Tibial nerve (tissue), 4 donors: ENCODE data around the gene AP2M1. TPM values are rescaled to one million over a fixed set of nuclear protein-coding genes. Genes with fewer than 3 reads are reported as not detected.

Source experiments
- DNase-seq, 2 donors: peaks; one replicate each; pipeline ENCODE4 v3.0.0-alpha.2; 2019; ENCODE audit warnings: low spot score in 2 of 2
- H3K27ac ChIP-seq, 4 donors: fragments of 200-600 bp; sonication (generic) in 3 of 4; one replicate each; pipeline ENCODE4 v1.5.1; 2017 to 2019; ENCODE audit warnings: mild to moderate bottlenecking in 1 of 4
- H3K27me3 ChIP-seq, 2 donors: fragments of 200-600 bp; sonication (generic) in 1 of 2; one replicate each; pipeline versions ENCODE4 v1.5.1 to v1.6.0; 2017 to 2019
- H3K36me3 ChIP-seq, 3 donors: fragments of 200-600 bp; sonication (generic); one replicate each; pipeline ENCODE4 v1.5.1; 2018 to 2019
- H3K4me1 ChIP-seq, 4 donors: fragments of 200-600 bp; sonication (generic) in 3 of 4; one replicate each; pipeline ENCODE4 v1.5.1; 2017 to 2019
- H3K4me3 ChIP-seq, 4 donors: fragments of 200-600 bp; sonication (generic) in 3 of 4; one replicate each; pipeline ENCODE4 v1.5.1; 2017 to 2019; ENCODE audit warnings: mild to moderate bottlenecking in 1 of 4, moderate library complexity in 1 of 4
- H3K9me3 ChIP-seq, 4 donors: fragments of 200-600 bp; sonication (generic) in 3 of 4; one replicate each; pipeline ENCODE4 v1.5.1; 2017 to 2019
- CTCF ChIP-seq, 5 experiments: fragments of 200-600 bp in 3 of 5; fragments of 450-650 bp in 2 of 5; sonication (generic) in 3 of 5; IDR thresholded peaks; one replicate each; pipeline ENCODE4 v1.5.1; 2016 to 2019; ENCODE audit warnings: antibody characterized with exemption in 5 of 5, mild to moderate bottlenecking in 3 of 5, moderate library complexity in 2 of 5
- EP300 ChIP-seq, 2 donors: sonication (generic); formaldehyde crosslinking; IDR thresholded peaks; one replicate each; pipeline ENCODE4 v1.6.1; 2017; ENCODE audit warnings: antibody characterized with exemption in 2 of 2, mild to moderate bottlenecking in 1 of 2
- POLR2A ChIP-seq, 2 donors: fragments of 450-650 bp; IDR thresholded peaks; one replicate each; pipeline ENCODE4 v1.6.1; 2017; ENCODE audit warnings: antibody characterized with exemption in 2 of 2, mild to moderate bottlenecking in 2 of 2, moderate library complexity in 2 of 2
- WGBS, 2 donors: methylation state at CpG; one replicate each; pipeline ENCODE4 v1.1.5; 2018; 5-methylcytosine and 5-hydroxymethylcytosine counted together
- total RNA-seq, 4 donors: library from RNA; depleted of rRNA; stranded (reverse); fragments of >200 nt; gene quantifications; one replicate each; pipeline ENCODE4 v1.1.0, GENCODE V29; 2016

The AP2M1 gene
- total RNA-seq, 4 donors from 2014 or later, result 182 to 212 (median 199) TPM

- Histone ChIP-seq H3K4me1 (peaks cover 0 to 51% (median 26%) of the 10 kb centered on the region in 4 donors), H3K27ac (peak overlapping the region; percentile 9 to 97 (median 93)), H3K36me3 (peaks cover 4 to 57% (median 29%) of the 10 kb centered on the region in 3 donors), H3K27me3 (no peaks in the 10 kb centered on the region), H3K4me3 (peak overlapping the region; percentile 72 to 99 (median 92)), H3K9me3 (no peaks in the 10 kb centered on the region)
- 16 to 20% methylated on average over 15 to 19 of the region's 19 CpGs for WGBS, 2 donors
- TF ChIP-seq POLR2A (IDR thresholded peaks at IDR 0.05) (no peak), EP300 (IDR thresholded peaks at IDR 0.05) (no peak), CTCF (IDR thresholded peaks at IDR 0.05) (no peak)
- peak; percentile 33 to 58 for DNase-seq
These were observed 2.0 kb downstream of the AP2M1 start for GRCh38 chr3:184176377-184177330.

- peak overlapping the region in 3 of 4 donors; percentile 91 to 97 (median 95) for H3K27ac ChIP-seq
- no peaks in the 10 kb centered on the region for H3K9me3 ChIP-seq
- TF ChIP-seq POLR2A (IDR thresholded peaks at IDR 0.05) (no peak), CTCF (IDR thresholded peaks at IDR 0.05) (no peak), EP300 (IDR thresholded peaks at IDR 0.05) (no peak)
- peaks cover 4 to 57% (median 32%) of the 10 kb centered on the region in 3 donors for H3K36me3 ChIP-seq
- DNase-seq, result no peak
- H3K4me1 ChIP-seq, result peaks cover 0 to 51% (median 26%) of the 10 kb centered on the region in 4 donors
- no peaks in the 10 kb centered on the region for H3K27me3 ChIP-seq
- WGBS, 2 donors, result 15 to 17% methylated on average over 4 of the region's 4 CpGs
- peak overlapping the region in 1 of 4 donors; percentile 72 for H3K4me3 ChIP-seq
These were observed 2.7 kb downstream of the AP2M1 start for GRCh38 chr3:184177331-184177731.

GRCh38 chr3:184177767-184178306 lies 3.2 kb downstream of the AP2M1 start:
- WGBS, 2 donors, result 88 to 91% methylated on average over 13 to 14 of the region's 14 CpGs
- DNase-seq, result no peak
- Histone ChIP-seq H3K36me3 (peaks cover 4 to 59% (median 34%) of the 10 kb centered on the region in 3 donors), H3K4me1 (peaks cover 0 to 51% (median 26%) of the 10 kb centered on the region in 4 donors), H3K9me3 (no peaks in the 10 kb centered on the region), H3K4me3 (no peak overlapping the region), H3K27ac (peak overlapping the region in 1 of 4 donors; percentile 91), H3K27me3 (no peaks in the 10 kb centered on the region)
- no peak for TF ChIP-seq EP300 (IDR thresholded peaks at IDR 0.05)
- TF ChIP-seq POLR2A (IDR thresholded peaks at IDR 0.05), result no peak
- TF ChIP-seq CTCF (IDR thresholded peaks at IDR 0.05), result no peak

- no peak for DNase-seq
- H3K4me3 ChIP-seq, result no peak overlapping the region
- H3K9me3 ChIP-seq, result no peaks in the 10 kb centered on the region
- H3K27me3 ChIP-seq, result no peaks in the 10 kb centered on the region
- peaks cover 0 to 47% (median 26%) of the 10 kb centered on the region in 4 donors for H3K4me1 ChIP-seq
- whole genome bisulfite sequencing, 2 donors, result 92 to 94% methylated on average over 13 of the region's 13 CpGs
- H3K36me3 ChIP-seq, result peaks cover 4 to 66% (median 34%) of the 10 kb centered on the region in 3 donors
- no peak overlapping the region for H3K27ac ChIP-seq
- no peak for TF ChIP-seq EP300 (IDR thresholded peaks at IDR 0.05)
These were observed 4.0 kb downstream of the AP2M1 start for GRCh38 chr3:184178521-184179138.

GRCh38 chr3:184180165-184180564 lies 5.5 kb downstream of the AP2M1 start:
- Histone ChIP-seq H3K27ac (no peak overlapping the region), H3K27me3 (no peaks in the 10 kb centered on the region), H3K36me3 (peaks cover 4 to 76% (median 34%) of the 10 kb centered on the region in 3 donors), H3K9me3 (no peaks in the 10 kb centered on the region), H3K4me1 (peaks cover 0 to 46% (median 25%) of the 10 kb centered on the region in 4 donors), H3K4me3 (no peak overlapping the region)
- 87 to 91% methylated on average over 6 of the region's 6 CpGs for WGBS, 2 donors
- no peak for DNase-seq
- TF ChIP-seq POLR2A (IDR thresholded peaks at IDR 0.05) (no peak), CTCF (IDR thresholded peaks at IDR 0.05) (no peak), EP300 (IDR thresholded peaks at IDR 0.05) (no peak)
